Panc1 (cell line): ENCODE results near the gene ANO5. TPM values are rescaled to one million over a fixed set of nuclear protein-coding genes. Genes with fewer than 3 reads are reported as not detected.

Source experiments
- ATAC-seq: fragments of 200-7000 bp; cut with Tn5 transposase; 2 replicates; pipeline ENCODE4 v1.9.1; 2020; ENCODE audit warnings: mild to moderate bottlenecking, moderate library complexity
- BruUV-seq: library from RNA; stranded (reverse); fragments of 400-500 nt; replicated peaks from 2 replicates; lab custom pipeline; 2021; lab: Mats Ljungman, UMichigan
- CTCF ChIA-PET: fragments of 300-600 bp; sonication (Branson Sonifier 250); formaldehyde crosslinking; loops from one replicate; lab custom pipeline; 2022; ENCODE audit warnings: antibody characterized with exemption; lab: Charles Lee
- POLR2A ChIA-PET: fragments of 300-600 bp; sonication (Branson Sonifier 250); formaldehyde crosslinking; loops from one replicate; lab custom pipeline; 2022; ENCODE audit warnings: antibody characterized with exemption; lab: Charles Lee
- DNase-seq: peaks from one replicate; pipeline ENCODE4 v3.0.0-alpha.2; 2010; ENCODE audit warnings: low read depth, low spot score
- H3K27ac ChIP-seq: 2 replicates; pipeline ENCODE4 v1.5.1; 2011; ENCODE audit warnings: mild to moderate bottlenecking, low read length, inconsistent platforms
- H3K27me3 ChIP-seq: fragments of 200-500 bp; sonication (Bioruptor generic); 2 replicates; pipeline ENCODE4 v1.6.0; 2014; ENCODE audit warnings: low read length, inconsistent platforms; ENCODE audit not compliant: control insufficient read depth, insufficient read depth
- H3K36me3 ChIP-seq: fragments of 200-500 bp; sonication (Bioruptor generic); 2 replicates; pipeline ENCODE4 v1.5.1; 2014; ENCODE audit warnings: inconsistent platforms, mild to moderate bottlenecking, low read length, moderate library complexity; ENCODE audit not compliant: control insufficient read depth, insufficient read depth
- H3K4me1 ChIP-seq: 2 replicates; pipeline ENCODE4 v1.5.1; 2011; ENCODE audit warnings: inconsistent platforms, mild to moderate bottlenecking, low read length, moderate library complexity; ENCODE audit not compliant: control insufficient read depth, insufficient read depth
- H3K4me3 ChIP-seq, 2 experiments: 2 replicates each; pipeline ENCODE4 v1.5.1; 2011 to 2012; ENCODE audit warnings: low read depth in 2 of 2, low read length in 2 of 2, mild to moderate bottlenecking in 2 of 2, inconsistent platforms in 1 of 2, moderate library complexity in 1 of 2
- H3K9me3 ChIP-seq: fragments of 200-500 bp; sonication (Bioruptor generic); 2 replicates; pipeline ENCODE4 v1.5.1; 2014; ENCODE audit warnings: low read depth, mild to moderate bottlenecking, inconsistent platforms, low read length, moderate library complexity; ENCODE audit not compliant: control insufficient read depth, insufficient read depth
- POLR2AphosphoS5 ChIP-seq: IDR thresholded peaks from 2 replicates; pipeline ENCODE4 v1.6.1; 2012; ENCODE audit warnings: mild to moderate bottlenecking, low read depth, low read length, moderate library complexity
- REST ChIP-seq, 2 experiments: IDR thresholded peaks; 2 replicates each; pipeline ENCODE4 v1.6.1; 2011 to 2012; ENCODE audit warnings: low read depth in 2 of 2, control low read depth in 1 of 2, low read length in 1 of 2, mild to moderate bottlenecking in 1 of 2, moderate library complexity in 1 of 2; ENCODE audit not compliant: insufficient read depth in 1 of 2
- SIN3A ChIP-seq: IDR thresholded peaks from 2 replicates; pipeline ENCODE4 v1.6.1; 2012; ENCODE audit warnings: low read depth, mild to moderate bottlenecking, low read length, moderate library complexity, borderline replicate concordance; ENCODE audit not compliant: insufficient read depth
- TCF7L2 ChIP-seq: IDR thresholded peaks from 2 replicates; pipeline ENCODE4 v1.6.1; 2011; ENCODE audit warnings: mild to moderate bottlenecking, low read depth, low read length, inconsistent platforms
- in situ Hi-C: cut with HindIII; loops from 2 replicates; pipeline ENCODE4 v1.10.0; 2016; ENCODE audit warnings: low sequenced_read_pairs, low pct_unique_long_range_greater_than_20kb
- intact Hi-C: fragments of 100-400 bp; cut with micrococcal nuclease; formaldehyde crosslinking; loops from one replicate; pipeline ENCODE4 v1.10.0; 2022; ENCODE audit not compliant: unreplicated experiment
- total RNA-seq: library from RNA; stranded (reverse); gene quantifications from one replicate; pipeline ENCODE4 v1.2.1, GENCODE V29; 2021; ENCODE audit not compliant: unreplicated experiment
- TF ChIP-seq, protein P1 (sequence below): fragments of 450-650 bp; IDR thresholded peaks from 2 replicates; pipeline ENCODE4 v1.5.1; 2017; ENCODE audit warnings: mild to moderate bottlenecking

ANO5 gene
- total RNA-seq, 1 experiment from 2014 or later = 1.7 TPM

GRCh38 chr11:22249871-22250270 is 57.0 kb downstream of the ANO5 start:
- H3K4me3 ChIP-seq = no peak overlapping the region
- H3K36me3 ChIP-seq = no peaks in the 10 kb centered on the region
- intact Hi-C loops = loop anchor here (10.0 kb wide), 1 partner anchor 535 kb away; no protein-coding TSS in a partner anchor
- no TSS peak for BruUV-seq
- ATAC-seq (no peak), DNase-seq (no peak)
- ChIA-PET CTCF (no interaction called here), POLR2A (no interaction called here)
- H3K4me1 ChIP-seq = no peaks in the 10 kb centered on the region
- no peaks in the 10 kb centered on the region for H3K27me3 ChIP-seq
- H3K27ac ChIP-seq = no peak overlapping the region
- TF ChIP-seq POLR2AphosphoS5 (no peak), TCF7L2 (no peak), REST (IDR thresholded peaks at IDR 0.05; ENCODE audit: insufficient read depth in 1 of 2, low read depth in 2 of 2, low read length in 1 of 2) (no peak)
- TF ChIP-seq, protein P1, sequence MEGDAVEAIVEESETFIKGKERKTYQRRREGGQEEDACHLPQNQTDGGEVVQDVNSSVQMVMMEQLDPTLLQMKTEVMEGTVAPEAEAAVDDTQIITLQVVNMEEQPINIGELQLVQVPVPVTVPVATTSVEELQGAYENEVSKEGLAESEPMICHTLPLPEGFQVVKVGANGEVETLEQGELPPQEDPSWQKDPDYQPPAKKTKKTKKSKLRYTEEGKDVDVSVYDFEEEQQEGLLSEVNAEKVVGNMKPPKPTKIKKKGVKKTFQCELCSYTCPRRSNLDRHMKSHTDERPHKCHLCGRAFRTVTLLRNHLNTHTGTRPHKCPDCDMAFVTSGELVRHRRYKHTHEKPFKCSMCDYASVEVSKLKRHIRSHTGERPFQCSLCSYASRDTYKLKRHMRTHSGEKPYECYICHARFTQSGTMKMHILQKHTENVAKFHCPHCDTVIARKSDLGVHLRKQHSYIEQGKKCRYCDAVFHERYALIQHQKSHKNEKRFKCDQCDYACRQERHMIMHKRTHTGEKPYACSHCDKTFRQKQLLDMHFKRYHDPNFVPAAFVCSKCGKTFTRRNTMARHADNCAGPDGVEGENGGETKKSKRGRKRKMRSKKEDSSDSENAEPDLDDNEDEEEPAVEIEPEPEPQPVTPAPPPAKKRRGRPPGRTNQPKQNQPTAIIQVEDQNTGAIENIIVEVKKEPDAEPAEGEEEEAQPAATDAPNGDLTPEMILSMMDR = no peak
- in situ Hi-C loops = no loop called here
- H3K9me3 ChIP-seq = no peaks in the 10 kb centered on the region

GRCh38 chr11:22256876-22257275 is 64.0 kb downstream of the ANO5 start:
- Histone ChIP-seq H3K9me3 (no peaks in the 10 kb centered on the region), H3K4me1 (no peaks in the 10 kb centered on the region), H3K27ac (no peak overlapping the region), H3K27me3 (no peaks in the 10 kb centered on the region), H3K4me3 (no peak overlapping the region), H3K36me3 (no peaks in the 10 kb centered on the region)
- TF ChIP-seq TCF7L2 = no peak
- ChIA-PET POLR2A (no interaction called here), CTCF (no interaction called here)
- in situ Hi-C loops = no loop called here
- DNase-seq (no peak), ATAC-seq (no peak)
- no TSS peak for BruUV-seq
- intact Hi-C loops = no loop called here

GRCh38 chr11:22263613-22264012 is 70.7 kb downstream of the ANO5 start:
- DNase-seq (no peak), ATAC-seq (no peak)
- TF ChIP-seq REST (IDR thresholded peaks at IDR 0.05; ENCODE audit: insufficient read depth in 1 of 2, low read depth in 2 of 2, low read length in 1 of 2) (no peak), TCF7L2 (no peak), POLR2AphosphoS5 (no peak), SIN3A (no peak)
- TF ChIP-seq, protein P1 = no peak
- no TSS peak for BruUV-seq
- in situ Hi-C loops = no loop called here
- no peak overlapping the region for H3K4me3 ChIP-seq
- H3K36me3 ChIP-seq = no peaks in the 10 kb centered on the region
- no peaks in the 10 kb centered on the region for H3K4me1 ChIP-seq
- CTCF ChIA-PET = no interaction called here
- H3K27me3 ChIP-seq = no peaks in the 10 kb centered on the region
- intact Hi-C loops = no loop called here
- no peak overlapping the region for H3K27ac ChIP-seq
- no peaks in the 10 kb centered on the region for H3K9me3 ChIP-seq
- POLR2A ChIA-PET = no interaction called here
